Thyroid gland (tissue), 4 donors: ENCODE measurements around the gene KRTAP11-1. TPM values are rescaled to one million over a fixed set of nuclear protein-coding genes. Genes with fewer than 3 reads are reported as not detected.
A peak's percentile ranks its signal among the peaks of the same experiment; 100 is the strongest.

ENCODE experiments used
- DNase-seq, 2 donors: peaks; one replicate each; pipeline ENCODE4 v3.0.0-alpha.2; 2019
- H3K27ac ChIP-seq, 3 donors: fragments of 200-600 bp; sonication (generic); 1 replicate in 2 of 3; 2 replicates in 1 of 3; pipeline ENCODE4 v1.5.1; 2016 to 2019; ENCODE audit warnings: mild to moderate bottlenecking in 1 of 3, moderate library complexity in 1 of 3
- H3K27me3 ChIP-seq: fragments of 200-600 bp; sonication (generic); one replicate; pipeline ENCODE4 v1.5.1; 2019
- H3K36me3 ChIP-seq, 2 donors: fragments of 200-600 bp; sonication (generic); one replicate each; pipeline ENCODE4 v1.5.1; 2016 to 2019
- H3K4me1 ChIP-seq, 2 donors: fragments of 200-600 bp; sonication (generic); one replicate each; pipeline ENCODE4 v1.5.1; 2017 to 2019
- H3K4me3 ChIP-seq, 3 donors: fragments of 200-600 bp; sonication (generic); replicated peaks in 1 of 3; 1 replicate in 2 of 3; 2 replicates in 1 of 3; pipeline ENCODE4 v1.5.1; 2016; ENCODE audit warnings: mild to moderate bottlenecking in 1 of 3
- H3K9me3 ChIP-seq: fragments of 200-600 bp; sonication (generic); one replicate; pipeline ENCODE4 v1.5.1; 2017
- POLR2A ChIP-seq, 2 donors: fragments of 450-650 bp; IDR thresholded peaks; one replicate each; pipeline ENCODE4 v1.6.1; 2017; ENCODE audit warnings: antibody characterized with exemption in 2 of 2, mild to moderate bottlenecking in 2 of 2, moderate library complexity in 1 of 2
- WGBS, 2 donors: methylation state at CpG; one replicate each; pipeline ENCODE4 v1.1.5; 2017; 5-methylcytosine and 5-hydroxymethylcytosine counted together
- intact Hi-C: fragments of 100-400 bp; cut with DNase I; formaldehyde crosslinking; loops from one replicate; pipeline ENCODE4 v1.15.1; 2023
- total RNA-seq, 4 donors: library from RNA; depleted of rRNA; stranded (reverse); fragments of >200 nt; gene quantifications; one replicate each; pipeline ENCODE4 v1.2.3, GENCODE V29; 2016
- TF ChIP-seq, protein P1 (sequence below), 6 experiments: fragments of 200-600 bp in 3 of 6; fragments of 450-650 bp in 3 of 6; sonication (generic) in 3 of 6; IDR thresholded peaks; one replicate each; pipeline ENCODE4 v1.5.1; 2016 to 2019; ENCODE audit warnings: antibody characterized with exemption in 6 of 6, mild to moderate bottlenecking in 2 of 6, inconsistent platforms in 1 of 6, moderate library complexity in 1 of 6

Gene KRTAP11-1
- total RNA-seq, 4 donors from 2014 or later: not detected

DNA sequence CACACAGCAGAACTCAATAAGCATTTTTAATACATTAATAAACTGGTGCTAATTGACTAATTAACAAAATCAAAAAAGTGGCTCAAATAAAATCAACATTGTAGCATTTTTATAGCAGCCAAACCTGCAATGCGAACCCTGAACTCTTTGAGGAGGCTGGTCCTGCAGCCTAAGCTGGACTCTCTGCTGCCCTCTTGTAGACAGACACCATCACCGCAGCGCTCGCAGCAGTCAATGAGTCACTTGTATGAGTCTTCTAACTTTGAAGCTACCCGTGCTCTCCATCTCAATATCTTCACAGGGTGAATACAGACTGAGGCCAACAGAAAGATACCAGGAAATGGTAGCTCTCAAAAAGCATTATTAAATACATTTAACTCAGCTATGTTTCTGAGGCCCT is 42.1 kb downstream of the KRTAP11-1 start:
- TF ChIP-seq POLR2A (IDR thresholded peaks at IDR 0.05): no peak
- TF ChIP-seq, protein P1, sequence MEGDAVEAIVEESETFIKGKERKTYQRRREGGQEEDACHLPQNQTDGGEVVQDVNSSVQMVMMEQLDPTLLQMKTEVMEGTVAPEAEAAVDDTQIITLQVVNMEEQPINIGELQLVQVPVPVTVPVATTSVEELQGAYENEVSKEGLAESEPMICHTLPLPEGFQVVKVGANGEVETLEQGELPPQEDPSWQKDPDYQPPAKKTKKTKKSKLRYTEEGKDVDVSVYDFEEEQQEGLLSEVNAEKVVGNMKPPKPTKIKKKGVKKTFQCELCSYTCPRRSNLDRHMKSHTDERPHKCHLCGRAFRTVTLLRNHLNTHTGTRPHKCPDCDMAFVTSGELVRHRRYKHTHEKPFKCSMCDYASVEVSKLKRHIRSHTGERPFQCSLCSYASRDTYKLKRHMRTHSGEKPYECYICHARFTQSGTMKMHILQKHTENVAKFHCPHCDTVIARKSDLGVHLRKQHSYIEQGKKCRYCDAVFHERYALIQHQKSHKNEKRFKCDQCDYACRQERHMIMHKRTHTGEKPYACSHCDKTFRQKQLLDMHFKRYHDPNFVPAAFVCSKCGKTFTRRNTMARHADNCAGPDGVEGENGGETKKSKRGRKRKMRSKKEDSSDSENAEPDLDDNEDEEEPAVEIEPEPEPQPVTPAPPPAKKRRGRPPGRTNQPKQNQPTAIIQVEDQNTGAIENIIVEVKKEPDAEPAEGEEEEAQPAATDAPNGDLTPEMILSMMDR (IDR thresholded peaks at IDR 0.05): no peak
- intact Hi-C loops: no loop called here
- WGBS, 2 donors: 28 to 34% methylated on average over 5 of the region's 5 CpGs

DNA sequence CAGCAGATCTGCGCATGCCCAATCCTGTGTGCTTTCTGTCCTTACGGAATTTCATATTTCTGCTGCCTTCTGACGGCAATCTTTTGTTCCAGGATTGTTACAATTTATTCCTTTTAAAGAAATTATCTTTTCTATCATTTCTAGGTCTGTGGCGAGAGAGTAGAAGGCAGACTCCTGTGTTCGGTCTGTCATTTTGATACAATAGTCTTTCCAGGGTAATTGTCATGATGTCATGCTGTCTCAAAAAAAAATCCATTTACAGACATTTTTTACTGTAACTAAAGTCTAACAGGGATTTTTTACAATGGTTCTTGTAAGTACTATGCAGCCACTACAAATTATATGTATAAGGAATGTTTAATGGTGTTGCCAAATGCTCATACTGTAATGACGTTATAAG is 42.8 kb downstream of the KRTAP11-1 start:
- intact Hi-C loops: no loop called here
- 85 to 93% methylated on average over 6 of the region's 6 CpGs for WGBS, 2 donors

More for the DNA sequence above, 42.1 kb downstream of the KRTAP11-1 start:
- H3K4me1 ChIP-seq: no peaks in the 10 kb centered on the region
- no peaks in the 10 kb centered on the region for H3K36me3 ChIP-seq
- DNase-seq: no peak
- no peaks in the 10 kb centered on the region for H3K27me3 ChIP-seq
- H3K9me3 ChIP-seq: no peaks in the 10 kb centered on the region
- no peak overlapping the region for H3K27ac ChIP-seq
- H3K4me3 ChIP-seq: no peak overlapping the region

DNA sequence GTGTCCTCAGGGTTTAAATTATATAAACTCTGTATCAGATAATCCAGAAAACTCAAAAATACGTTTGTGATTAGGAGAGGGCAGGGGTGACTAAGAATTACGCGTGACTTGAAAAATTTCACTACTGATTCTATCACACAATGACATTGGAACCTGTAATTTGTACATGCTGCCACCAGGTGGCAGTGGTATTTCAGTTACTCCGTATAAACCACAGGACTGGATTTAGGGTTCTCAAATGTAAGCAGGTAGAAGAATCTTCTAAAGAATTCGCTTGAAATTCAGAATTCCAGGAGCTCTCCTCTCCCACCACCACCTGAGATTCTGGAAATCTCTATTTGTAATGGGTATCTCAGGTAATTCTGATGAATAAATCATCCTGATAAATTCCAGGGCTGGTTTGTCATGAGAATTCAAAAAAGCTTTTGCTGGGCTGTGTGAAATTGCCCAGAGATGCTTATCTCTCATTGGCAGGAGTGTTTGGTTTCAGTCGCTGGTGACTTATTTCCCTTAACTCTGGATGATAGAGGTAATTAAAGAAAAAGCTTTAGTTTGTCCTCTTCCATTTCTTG is 50.1 kb downstream of the KRTAP11-1 start:
- TF ChIP-seq POLR2A (IDR thresholded peaks at IDR 0.05): no peak
- TF ChIP-seq, protein P1 (IDR thresholded peaks at IDR 0.05): peak in 2 of 6 experiments; percentile 11 to 25
- WGBS, 2 donors: 35 to 37% methylated on average over 6 of the region's 6 CpGs
- intact Hi-C loops: no loop called here
- Histone ChIP-seq H3K4me3 (no peak overlapping the region), H3K36me3 (no peaks in the 10 kb centered on the region), H3K9me3 (no peaks in the 10 kb centered on the region), H3K4me1 (no peaks in the 10 kb centered on the region), H3K27ac (no peak overlapping the region), H3K27me3 (no peaks in the 10 kb centered on the region)
- DNase-seq: no peak

More for the DNA sequence above, 42.8 kb downstream of the KRTAP11-1 start:
- TF ChIP-seq, protein P1 (IDR thresholded peaks at IDR 0.05): no peak
- no peak for TF ChIP-seq POLR2A (IDR thresholded peaks at IDR 0.05)
- Histone ChIP-seq H3K4me1 (no peaks in the 10 kb centered on the region), H3K4me3 (no peak overlapping the region), H3K27ac (no peak overlapping the region), H3K9me3 (no peaks in the 10 kb centered on the region), H3K36me3 (no peaks in the 10 kb centered on the region), H3K27me3 (no peaks in the 10 kb centered on the region)
- DNase-seq: no peak

Other genes with a start within 250 kb of the KRTAP11-1 start
- not detected for gene KRTAP20-2, start 246.4 kb downstream of the KRTAP11-1 start, total RNA-seq
- gene KRTAP20-3, start 238.7 kb downstream of the KRTAP11-1 start, total RNA-seq: not detected
- not detected for gene KRTAP21-3, start 162.8 kb downstream of the KRTAP11-1 start, total RNA-seq
- not detected for gene KRTAP21-2, start 134.3 kb downstream of the KRTAP11-1 start, total RNA-seq
- not detected for gene KRTAP21-1, start 126.2 kb downstream of the KRTAP11-1 start, total RNA-seq
- gene KRTAP8-1, start 68.3 kb downstream of the KRTAP11-1 start, total RNA-seq: not detected
- not detected for gene KRTAP7-1, start 51.8 kb downstream of the KRTAP11-1 start, total RNA-seq
- gene KRTAP19-8, start 156.9 kb upstream of the KRTAP11-1 start, total RNA-seq: not detected